ENCODE data around the gene CEP192. TPM values are rescaled to one million over a fixed set of nuclear protein-coding genes. Genes with fewer than 3 reads are reported as not detected.

CEP192 gene
- total and polyA plus RNA-seq, 2 of the 13 experiments (the other 11 are each of a cell fraction or from before 2014, with no cell fraction given) = 15.3 to 24.7 TPM

- peak; percentile 13; the same call in 1 of the 2 replicates for TF ChIP-seq THAP9 (CRISPR knock-in tag; IDR thresholded peaks at IDR 0.05; ENCODE audit: borderline replicate concordance)
- TF ChIP-seq, protein P1, sequence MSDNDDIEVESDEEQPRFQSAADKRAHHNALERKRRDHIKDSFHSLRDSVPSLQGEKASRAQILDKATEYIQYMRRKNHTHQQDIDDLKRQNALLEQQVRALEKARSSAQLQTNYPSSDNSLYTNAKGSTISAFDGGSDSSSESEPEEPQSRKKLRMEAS (IDR thresholded peaks at IDR 0.05) = peak; percentile 99
- TF ChIP-seq ELK4 (CRISPR knock-in tag; IDR thresholded peaks at IDR 0.05; ENCODE audit: borderline replicate concordance) = peak; percentile 89; the same call in 1 of the 2 replicates
- TF ChIP-seq GMEB2 (CRISPR knock-in tag; IDR thresholded peaks at IDR 0.05; ENCODE audit: low read depth) = no peak; the same call in 1 of the 2 replicates
Measured at GRCh38 chr18:12948050-12948804, 42.9 kb upstream of the CEP192 start (continued).

GRCh38 chr18:12958478-12958877 is 32.7 kb upstream of the CEP192 start:
- H3K9ac ChIP-seq (ENCODE audit: insufficient read depth, low read depth, low read length) = no peak overlapping the region
- ChIA-PET POLR2A (no interaction called here), CTCF (ENCODE audit: low intra/inter-chr PET ratio, low total read pairs) (no interaction called here)
- ATAC-seq = no peak
- no peak overlapping the region for H2AFZ ChIP-seq (ENCODE audit: low read length)
- intact Hi-C loops (cut with micrococcal nuclease; ENCODE audit: unreplicated experiment) = no loop called here
- H3K9me3 ChIP-seq (ENCODE audit: low read length) = no peaks in the 10 kb centered on the region
- 97% methylated on average over 3 of the region's 3 CpGs for WGBS (ENCODE audit: low lambda C conversion rate)
- H4K20me1 ChIP-seq (ENCODE audit: insufficient read depth, low read length) = peaks cover 3% of the 10 kb centered on the region
- no peaks in the 10 kb centered on the region for H3K27me3 ChIP-seq (ENCODE audit: control insufficient read depth in 1 of 2, insufficient read depth in 2 of 2, low read length in 2 of 2)
- FAIRE-seq = no peak
- H3K36me3 ChIP-seq (replicated peaks in 1 of 2; ENCODE audit: control insufficient read depth in 1 of 2, insufficient read depth in 2 of 2, low read length in 2 of 2) = peaks cover 5 to 72% of the 10 kb centered on the region in 2 experiments
- H3K4me3 ChIP-seq (replicated peaks in 1 of 3; ENCODE audit: insufficient read depth in 1 of 3, low read depth in 2 of 3, low read length in 3 of 3) = no peak overlapping the region
- no peak for DNase-seq (ENCODE audit: low spot score)
- H3K4me2 ChIP-seq (ENCODE audit: low read depth, low read length) = no peak overlapping the region
- no peak overlapping the region for H3K27ac ChIP-seq (ENCODE audit: extremely low read length, insufficient read depth, low read length)
- in situ Hi-C loops (cut with HindIII; ENCODE audit: extremely low pct_ligation_motif_present, low pct_unique_long_range_greater_than_20kb) = no loop called here
- peaks cover 12% of the 10 kb centered on the region for H3K4me1 ChIP-seq (ENCODE audit: insufficient read depth, low read length)
- H3K79me2 ChIP-seq (ENCODE audit: insufficient read depth, low read length) = peaks cover 47% of the 10 kb centered on the region
- no TSS peak for BruUV-seq (replicated peaks)
- TF ChIP-seq ZBTB49 (CRISPR knock-in tag; IDR thresholded peaks at IDR 0.05; ENCODE audit: borderline replicate concordance) = no peak

Measured in HepG2 (cell line).